ENCODE results near the gene THEM4. TPM values are rescaled to one million over a fixed set of nuclear protein-coding genes. Genes with fewer than 3 reads are reported as not detected.

THEM4 gene
- total and polyA plus RNA-seq, 7 experiments from 2014 or later = 37.6 to 143 (median 113) TPM

DNA sequence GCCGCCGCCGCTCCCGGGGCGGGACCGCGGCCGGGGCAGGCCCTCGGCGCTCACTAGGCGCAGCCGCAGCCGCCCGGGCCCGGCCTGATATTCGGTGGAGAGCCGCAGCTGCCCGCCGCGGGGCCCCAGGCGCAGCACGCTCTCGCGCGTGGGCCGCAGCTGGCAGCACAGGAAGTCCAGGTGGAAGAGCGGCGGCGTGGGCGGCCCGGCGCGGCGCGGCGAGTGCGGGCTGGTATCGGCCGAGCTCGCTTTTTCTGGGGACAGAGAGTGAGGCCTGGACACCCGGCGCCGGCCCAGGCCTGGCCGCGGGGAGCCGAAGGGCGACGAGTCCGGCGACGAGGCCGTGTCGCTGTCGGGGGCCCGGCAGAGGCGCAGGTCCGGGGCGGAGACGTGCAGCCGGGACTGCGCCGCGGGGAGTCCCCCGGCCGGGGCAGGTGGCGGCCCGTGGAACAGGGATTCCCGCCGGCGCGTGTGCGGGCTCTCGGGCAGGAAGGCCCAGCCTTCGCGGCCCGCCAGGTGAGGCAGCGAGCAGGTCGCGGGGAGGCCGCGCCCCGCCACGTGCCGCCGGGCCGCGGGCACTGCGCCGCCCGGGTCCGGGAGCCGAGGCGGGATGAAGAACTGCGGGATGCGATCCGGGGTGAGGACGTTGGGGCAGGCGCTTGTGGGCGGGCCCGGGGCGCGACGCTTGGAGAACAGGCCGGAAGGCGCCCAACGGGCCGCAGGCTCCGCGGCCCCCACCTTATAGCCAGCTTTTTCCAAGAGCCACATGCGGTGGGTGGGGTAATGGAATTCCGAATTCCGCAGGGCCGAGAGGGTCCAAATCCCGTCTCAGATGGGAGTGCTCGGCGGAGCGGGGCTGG is 70.9 kb downstream of the THEM4 start:
- peaks cover 0 to 5% (median 0%) of the 10 kb centered on the region in 11 donors for H3K9me3 Mint-ChIP-seq
- Histone ChIP-seq H3K4me1 (ENCODE audit: control insufficient read depth in 2 of 2, insufficient read depth in 2 of 2, low read length in 2 of 2) (peaks cover 38 to 47% of the 10 kb centered on the region in 2 donors), H3K36me3 (ENCODE audit: control insufficient read depth in 2 of 3, insufficient read depth in 3 of 3, low read length in 3 of 3) (no peaks in the 10 kb centered on the region), H3K27ac (ENCODE audit: low read depth, low read length) (no peak overlapping the region), H3K27me3 (ENCODE audit: control insufficient read depth in 2 of 2, insufficient read depth in 2 of 2, low read length in 2 of 2) (no peaks in the 10 kb centered on the region), H3K9me3 (ENCODE audit: control insufficient read depth in 2 of 3, low read length in 3 of 3) (no peaks in the 10 kb centered on the region), H3K4me3 (ENCODE audit: low read length) (peak overlapping the region; percentile 68)
- peaks cover 0 to 8% (median 0%) of the 10 kb centered on the region in 5 donors for H3K27me3 Mint-ChIP-seq
- peaks cover 39 to 61% (median 48%) of the 10 kb centered on the region in 7 donors for H3K4me1 Mint-ChIP-seq
- peak overlapping the region in 2 of 9 donors; percentile 23 to 72 for H3K27ac Mint-ChIP-seq
- ATAC-seq (peak; percentile 24), DNase-seq (peak in 3 of 9 donors; percentile 21 to 71 (median 28))
- peak overlapping the region; percentile 68 to 89 (median 82) for H3K4me3 Mint-ChIP-seq
- ChIA-PET CTCF (interaction anchor here (2.7 kb wide), 1 partner anchor 10 kb away, joined by 6 read pairs; no protein-coding TSS in a partner anchor), POLR2A (interaction anchor here (1.0 to 1.9 kb wide), 3 partner anchors 24 to 203 kb away, joined by 3 to 6 read pairs (median 5); partner anchors contain the start of gene TDRKH)
- intact Hi-C loops (cut with micrococcal nuclease) = loop anchor here (1.0 to 5.0 kb wide), 6 partner anchors 48 to 381 kb away; partner anchors contain the start of genes POGZ (in 2 of the 2), S100A10 (in 2 of the 2), SNX27 (in 2 of the 2) and TDRKH (in 1 of the 2)
- peaks cover 0 to 6% (median 0%) of the 10 kb centered on the region in 5 donors for H3K36me3 Mint-ChIP-seq

DNA sequence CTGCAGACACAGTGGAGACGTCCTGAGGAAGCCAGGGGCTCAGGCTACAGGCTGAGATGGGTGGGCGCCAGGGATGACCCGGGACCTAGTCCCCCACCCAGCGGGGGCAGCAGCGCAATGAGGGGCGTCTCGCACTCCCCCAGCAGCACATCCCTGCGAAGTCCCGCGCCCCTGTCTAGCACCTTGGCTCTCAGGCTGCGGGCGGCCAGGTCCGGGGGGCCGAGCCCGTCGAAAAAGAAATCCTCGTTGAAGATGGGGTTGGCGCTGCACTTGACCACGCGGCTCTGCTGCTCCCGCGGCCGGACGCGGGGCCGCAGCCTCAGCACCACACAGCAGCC is 71.5 kb downstream of the THEM4 start:
- Histone ChIP-seq H3K36me3 (ENCODE audit: control insufficient read depth in 2 of 3, insufficient read depth in 3 of 3, low read length in 3 of 3) (no peaks in the 10 kb centered on the region), H3K27me3 (ENCODE audit: control insufficient read depth in 2 of 2, insufficient read depth in 2 of 2, low read length in 2 of 2) (no peaks in the 10 kb centered on the region), H3K4me1 (ENCODE audit: control insufficient read depth in 2 of 2, insufficient read depth in 2 of 2, low read length in 2 of 2) (peaks cover 41 to 49% of the 10 kb centered on the region in 2 donors), H3K9me3 (ENCODE audit: control insufficient read depth in 2 of 3, low read length in 3 of 3) (no peaks in the 10 kb centered on the region), H3K27ac (ENCODE audit: low read depth, low read length) (no peak overlapping the region), H3K4me3 (ENCODE audit: low read length) (no peak overlapping the region)
- intact Hi-C loops (cut with micrococcal nuclease) = loop anchor here (1.0 to 5.0 kb wide), 9 partner anchors 67 to 393 kb away; partner anchors contain the start of genes MRPL9 (in 2 of the 2), POGZ (in 2 of the 2), S100A10 (in 2 of the 2) and SNX27 (in 2 of the 2)
- peaks cover 0 to 8% (median 0%) of the 10 kb centered on the region in 5 donors for H3K27me3 Mint-ChIP-seq
- ATAC-seq (no peak), DNase-seq (no peak)
- ChIA-PET POLR2A (interaction anchor here (1.9 kb wide), 1 partner anchor 48 kb away, joined by 6 read pairs; the partner anchor contains the start of gene TDRKH), CTCF (interaction anchor here (0.7 to 2.7 kb wide), 2 partner anchors 10 to 383 kb away, joined by 4 to 6 read pairs; no protein-coding TSS in a partner anchor)
- peak overlapping the region; percentile 77 to 92 (median 86) for H3K4me3 Mint-ChIP-seq
- H3K36me3 Mint-ChIP-seq = peaks cover 0 to 6% (median 0%) of the 10 kb centered on the region in 5 donors
- peaks cover 0 to 5% (median 0%) of the 10 kb centered on the region in 11 donors for H3K9me3 Mint-ChIP-seq
- peaks cover 42 to 66% (median 54%) of the 10 kb centered on the region in 7 donors for H3K4me1 Mint-ChIP-seq
- H3K27ac Mint-ChIP-seq = peak overlapping the region in 8 of 9 donors; percentile 63 to 93 (median 80)

DNA sequence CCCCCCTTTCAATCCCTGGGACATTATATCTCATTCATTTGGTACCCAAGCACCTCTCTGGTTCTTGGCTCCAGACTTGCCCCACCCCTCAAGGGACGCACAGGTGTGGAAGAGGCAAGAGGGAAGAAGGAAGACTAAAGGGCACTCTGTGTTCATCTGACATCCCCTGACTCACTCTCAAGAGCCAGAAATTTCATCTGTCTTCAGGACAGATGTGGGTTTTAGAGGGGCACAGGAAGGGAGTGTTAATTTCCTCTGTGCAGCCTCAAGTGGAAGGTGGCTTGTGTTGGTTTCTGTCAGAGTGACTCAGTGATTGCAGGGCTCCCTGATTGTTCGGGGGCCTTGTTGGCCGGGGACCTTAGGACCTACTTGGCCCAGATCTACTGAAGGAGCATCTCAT is 72.1 kb downstream of the THEM4 start:
- CTCF ChIA-PET = interaction anchor here (0.7 to 2.7 kb wide), 6 partner anchors 9 to 393 kb away, joined by 3 to 9 read pairs (median 4); no protein-coding TSS in a partner anchor
- no peaks in the 10 kb centered on the region for H3K9me3 ChIP-seq (ENCODE audit: control insufficient read depth in 2 of 3, low read length in 3 of 3)
- Mint-ChIP-seq H3K4me1 (peaks cover 44 to 71% (median 58%) of the 10 kb centered on the region in 7 donors), H3K9me3 (peaks cover 0 to 5% (median 0%) of the 10 kb centered on the region in 11 donors), H3K27ac (peak overlapping the region; percentile 24 to 93 (median 80)), H3K36me3 (peaks cover 0 to 6% (median 0%) of the 10 kb centered on the region in 5 donors), H3K4me3 (peak overlapping the region; percentile 77 to 92 (median 86)), H3K27me3 (peaks cover 0 to 8% (median 0%) of the 10 kb centered on the region in 5 donors)
- POLR2A ChIA-PET = interaction anchor here (0.6 to 1.9 kb wide), 2 partner anchors 47 to 83 kb away, joined by 3 to 6 read pairs; partner anchors contain the start of gene TDRKH
- ATAC-seq = no peak
- no peaks in the 10 kb centered on the region for H3K27me3 ChIP-seq (ENCODE audit: control insufficient read depth in 2 of 2, insufficient read depth in 2 of 2, low read length in 2 of 2)
- H3K4me3 ChIP-seq (ENCODE audit: low read length) = no peak overlapping the region
- H3K4me1 ChIP-seq (ENCODE audit: control insufficient read depth in 2 of 2, insufficient read depth in 2 of 2, low read length in 2 of 2) = peaks cover 42 to 49% of the 10 kb centered on the region in 2 donors
- no peak overlapping the region for H3K27ac ChIP-seq (ENCODE audit: low read depth, low read length)
- intact Hi-C loops (cut with micrococcal nuclease) = loop anchor here (2.0 to 5.0 kb wide), 6 partner anchors 74 to 392 kb away; partner anchors contain the start of genes MRPL9 (in 2 of the 2), POGZ (in 2 of the 2) and SNX27 (in 2 of the 2)
- no peak for DNase-seq
- H3K36me3 ChIP-seq (ENCODE audit: control insufficient read depth in 2 of 3, insufficient read depth in 3 of 3, low read length in 3 of 3) = no peaks in the 10 kb centered on the region

DNA sequence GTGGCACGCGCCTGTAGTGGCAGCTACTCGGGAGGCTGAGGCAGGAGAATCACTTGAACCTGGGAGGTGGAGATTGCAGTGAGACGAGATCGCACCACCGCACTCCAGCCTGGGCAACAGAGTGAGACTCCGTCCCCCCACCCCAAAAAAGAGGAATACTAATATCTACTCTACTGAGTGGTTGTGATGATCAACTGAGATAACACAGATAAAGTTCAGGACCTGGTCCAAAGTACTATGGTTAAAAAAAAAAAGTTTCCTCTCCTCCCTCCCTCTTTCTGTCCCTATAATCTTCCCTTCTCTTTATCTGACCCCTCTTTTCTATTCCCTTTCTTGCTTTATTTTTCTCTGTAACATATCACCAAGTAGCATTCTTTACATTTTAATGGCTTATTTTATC is 73.7 kb downstream of the THEM4 start:
- Histone ChIP-seq H3K4me3 (ENCODE audit: low read length) (no peak overlapping the region), H3K4me1 (ENCODE audit: control insufficient read depth in 2 of 2, insufficient read depth in 2 of 2, low read length in 2 of 2) (peaks cover 48 to 54% of the 10 kb centered on the region in 2 donors), H3K9me3 (ENCODE audit: control insufficient read depth in 2 of 3, low read length in 3 of 3) (no peaks in the 10 kb centered on the region), H3K27me3 (ENCODE audit: control insufficient read depth in 2 of 2, insufficient read depth in 2 of 2, low read length in 2 of 2) (no peaks in the 10 kb centered on the region), H3K36me3 (ENCODE audit: control insufficient read depth in 2 of 3, insufficient read depth in 3 of 3, low read length in 3 of 3) (no peaks in the 10 kb centered on the region), H3K27ac (ENCODE audit: low read depth, low read length) (no peak overlapping the region)
- no peak for ATAC-seq
- POLR2A ChIA-PET = no interaction called here
- Mint-ChIP-seq H3K4me1 (peaks cover 45 to 76% (median 64%) of the 10 kb centered on the region in 7 donors), H3K27me3 (peaks cover 0 to 8% (median 0%) of the 10 kb centered on the region in 5 donors), H3K36me3 (peaks cover 0 to 1% (median 0%) of the 10 kb centered on the region in 5 donors), H3K27ac (peak overlapping the region in 4 of 9 donors; percentile 1 to 60 (median 42)), H3K9me3 (peaks cover 0 to 4% (median 0%) of the 10 kb centered on the region in 11 donors), H3K4me3 (peak overlapping the region in 1 of 10 donors; percentile 25)
- CTCF ChIA-PET = interaction anchor here (0.6 to 2.7 kb wide), 11 partner anchors 8 to 495 kb away, joined by 3 to 9 read pairs (median 4); no protein-coding TSS in a partner anchor
- intact Hi-C loops (cut with micrococcal nuclease) = loop anchor here (5.0 kb wide), 2 partner anchors 223 to 378 kb away; partner anchors contain the start of genes POGZ (in 2 of the 2) and SNX27 (in 2 of the 2)
- DNase-seq = no peak

DNA sequence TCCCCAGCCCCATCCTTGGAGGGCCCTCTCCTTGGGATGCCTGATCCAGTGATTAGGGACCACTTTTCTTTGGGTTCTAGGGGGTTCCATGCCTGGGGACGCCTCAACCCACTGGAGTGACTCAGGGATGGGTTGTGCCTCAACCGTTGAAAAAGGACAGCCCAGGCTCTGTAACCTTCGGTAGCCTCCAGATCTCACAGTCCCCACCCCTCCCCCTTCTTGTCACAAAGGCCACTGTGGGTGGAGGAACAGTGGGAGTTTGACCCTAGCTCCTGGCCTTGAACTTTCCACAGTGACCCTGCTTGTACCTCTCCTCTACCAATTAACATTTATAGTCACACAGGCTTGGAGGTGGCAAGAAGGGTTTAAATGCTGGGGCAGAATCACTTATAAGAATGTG is 75.1 kb downstream of the THEM4 start:
- DNase-seq (no peak), ATAC-seq (no peak)
- ChIA-PET POLR2A (interaction anchor here (1.0 to 1.4 kb wide), 2 partner anchors 11 to 76 kb away, joined by 3 read pairs; no protein-coding TSS in a partner anchor), CTCF (interaction anchor here (0.7 to 2.2 kb wide), 4 partner anchors 12 to 293 kb away, joined by 4 to 6 read pairs (median 5); no protein-coding TSS in a partner anchor)
- intact Hi-C loops (cut with micrococcal nuclease) = no loop called here
- Histone ChIP-seq H3K36me3 (ENCODE audit: control insufficient read depth in 2 of 3, insufficient read depth in 3 of 3, low read length in 3 of 3) (no peaks in the 10 kb centered on the region), H3K4me1 (ENCODE audit: control insufficient read depth in 2 of 2, insufficient read depth in 2 of 2, low read length in 2 of 2) (peaks cover 47 to 59% of the 10 kb centered on the region in 2 donors), H3K4me3 (ENCODE audit: low read length) (no peak overlapping the region), H3K9me3 (ENCODE audit: control insufficient read depth in 2 of 3, low read length in 3 of 3) (no peaks in the 10 kb centered on the region), H3K27ac (ENCODE audit: low read depth, low read length) (no peak overlapping the region), H3K27me3 (ENCODE audit: control insufficient read depth in 2 of 2, insufficient read depth in 2 of 2, low read length in 2 of 2) (no peaks in the 10 kb centered on the region)
- Mint-ChIP-seq H3K4me3 (no peak overlapping the region), H3K36me3 (peaks cover 0 to 1% (median 0%) of the 10 kb centered on the region in 5 donors), H3K4me1 (peaks cover 46 to 76% (median 66%) of the 10 kb centered on the region in 7 donors), H3K27ac (no peak overlapping the region), H3K27me3 (peaks cover 0 to 6% (median 0%) of the 10 kb centered on the region in 5 donors), H3K9me3 (peaks cover 0 to 4% (median 0%) of the 10 kb centered on the region in 11 donors)

Measured in naive thymus-derived CD4-positive, alpha-beta T cell (primary cell).